GM20000 (cell line): ENCODE data around the gene TLL2.

Experiments used
- DNase-seq: peaks from one replicate; pipeline ENCODE4 v3.0.0; 2012; ENCODE audit warnings: low spot score
- CTCF ChIP-seq: IDR thresholded peaks from 2 replicates; pipeline ENCODE4 v1.5.1; 2012; ENCODE audit warnings: mild to moderate bottlenecking, control low read depth; ENCODE audit errors: extremely low read depth, missing control alignments

Gene TLL2

DNA sequence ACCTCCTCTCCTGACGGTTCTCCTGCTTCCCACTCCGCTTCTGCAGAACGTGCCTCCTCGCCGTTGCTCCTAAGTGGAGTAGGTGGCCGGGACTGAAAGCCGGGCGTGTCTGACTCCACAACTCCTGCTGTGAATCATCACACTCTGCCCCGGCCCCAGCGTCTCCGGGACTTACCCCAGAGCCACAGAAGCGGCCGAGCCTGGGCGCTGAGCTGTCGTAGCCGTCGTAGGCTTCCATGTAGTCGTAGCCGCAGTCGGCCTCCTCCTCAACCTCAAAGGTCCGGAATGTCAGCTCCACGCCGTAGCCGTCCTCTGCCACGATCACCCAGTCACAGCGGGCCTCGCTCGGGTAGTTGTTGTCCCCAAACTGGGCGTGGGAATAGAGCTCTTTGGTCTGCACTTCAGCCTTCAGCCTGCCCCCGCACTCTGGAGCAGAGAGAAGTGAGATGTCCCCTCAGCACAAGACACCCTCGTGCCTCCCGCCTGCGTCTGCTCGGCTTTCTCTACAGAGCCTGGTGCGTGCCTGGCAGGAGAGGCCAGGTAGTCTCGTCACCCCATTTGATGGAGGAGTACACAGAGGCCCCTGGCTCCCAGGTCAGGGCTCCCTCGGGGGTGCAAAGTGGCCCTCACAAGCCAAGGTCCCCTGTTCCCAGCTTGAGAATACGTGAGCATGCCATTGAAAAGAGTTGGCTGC, 143.7 kb downstream of the TLL2 start:
- no peak for TF ChIP-seq CTCF
- no peak for DNase-seq

DNA sequence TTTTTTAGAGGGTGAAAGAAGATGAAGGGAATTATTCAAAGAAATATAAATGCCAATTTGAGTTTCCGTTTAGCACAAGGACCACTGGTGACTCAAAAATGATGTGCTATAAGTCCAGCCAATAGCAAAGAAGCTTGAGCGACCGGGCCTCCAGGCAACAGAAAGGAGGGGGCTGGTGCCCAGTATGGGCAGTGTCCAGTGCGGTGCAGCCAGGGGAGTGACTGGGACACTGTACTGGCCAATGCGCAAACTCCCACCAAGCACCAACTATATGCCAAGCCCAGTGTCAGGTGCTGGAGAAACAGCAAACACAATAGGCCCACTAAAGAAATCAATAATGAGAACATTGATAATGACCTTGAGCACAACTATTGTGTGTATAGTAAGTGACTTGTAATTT, 144.8 kb downstream of the TLL2 start:
- no peak for DNase-seq

DNA sequence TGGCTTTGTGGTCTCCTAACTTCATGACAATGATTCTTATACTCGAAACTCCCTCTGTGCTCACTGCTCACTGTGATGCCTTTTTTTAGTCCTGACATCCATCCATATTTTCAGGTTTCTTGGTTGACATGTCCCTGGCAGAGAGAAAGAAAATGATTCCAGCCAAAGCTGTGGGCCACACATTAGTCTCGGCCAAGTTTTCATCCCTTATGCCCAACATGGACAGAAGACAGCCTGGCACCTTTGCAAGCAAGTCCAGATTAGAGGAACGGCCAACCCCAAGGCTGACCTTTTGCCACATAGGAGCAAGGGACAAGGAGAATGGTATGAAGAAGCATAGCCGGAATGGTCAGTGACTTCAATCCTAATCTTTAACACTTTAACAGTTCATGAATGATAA, 146.3 kb downstream of the TLL2 start:
- TF ChIP-seq CTCF, result no peak
- DNase-seq, result no peak

More for the DNA sequence above, 144.8 kb downstream of the TLL2 start:
- no peak for TF ChIP-seq CTCF

DNA sequence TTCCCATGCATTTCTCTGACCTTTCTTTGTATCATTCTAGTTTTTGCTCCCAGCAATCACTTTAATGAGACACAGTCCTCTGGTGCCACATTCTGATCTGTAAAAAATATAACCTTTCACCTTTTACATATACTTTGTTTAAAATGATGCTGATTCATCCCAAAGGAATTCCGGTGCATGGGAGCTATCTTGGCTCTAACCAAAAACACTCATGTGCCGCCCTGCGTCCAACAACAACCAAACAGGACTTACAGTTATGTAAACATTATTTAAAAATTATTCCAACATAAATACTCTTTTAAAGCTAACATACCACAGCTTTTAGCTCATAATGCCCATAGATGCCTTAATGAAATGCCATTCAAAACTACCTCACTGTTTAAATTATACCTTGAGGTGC, 147.2 kb downstream of the TLL2 start:
- no peak for TF ChIP-seq CTCF
- no peak for DNase-seq

DNA sequence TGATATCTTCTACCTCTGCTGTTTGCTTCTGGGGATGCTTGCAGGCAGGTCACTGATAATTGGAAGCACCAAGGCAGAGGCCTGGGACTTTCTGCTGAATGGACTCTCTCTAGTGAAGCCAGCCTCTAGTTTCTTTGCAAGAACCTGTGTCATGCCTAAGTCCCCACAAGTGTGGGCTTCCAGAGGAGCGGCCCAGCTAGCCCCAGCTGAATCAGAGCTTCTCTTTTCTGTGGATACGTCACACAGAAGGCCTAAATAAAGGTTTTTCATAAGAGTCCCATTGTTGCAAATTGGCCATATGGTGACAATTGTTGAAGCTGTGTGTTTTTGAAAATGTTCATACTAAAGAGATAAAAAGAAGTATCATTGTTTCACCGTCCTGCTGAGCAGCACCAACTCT, 148.2 kb downstream of the TLL2 start:
- no peak for TF ChIP-seq CTCF
- no peak for DNase-seq

DNA sequence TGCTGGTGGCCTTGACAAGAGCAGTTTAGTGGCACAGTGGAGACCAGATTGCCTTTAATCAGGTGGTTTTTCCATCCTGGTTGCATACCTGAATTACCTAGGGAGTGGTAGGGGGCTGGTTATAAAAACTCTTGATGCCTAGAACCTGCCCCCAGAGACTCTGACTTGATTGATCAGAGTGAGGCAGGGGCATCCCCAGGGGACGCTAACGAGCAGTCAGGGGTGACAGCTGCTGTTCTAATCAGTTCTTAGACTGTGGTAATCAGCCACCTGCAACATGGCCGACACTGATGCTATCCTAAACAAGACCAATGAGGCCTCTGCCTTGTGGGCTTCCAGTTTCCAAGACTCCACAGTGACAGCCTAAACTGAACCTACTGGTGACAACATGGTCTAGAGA, 153.0 kb downstream of the TLL2 start:
- no peak for TF ChIP-seq CTCF

DNA sequence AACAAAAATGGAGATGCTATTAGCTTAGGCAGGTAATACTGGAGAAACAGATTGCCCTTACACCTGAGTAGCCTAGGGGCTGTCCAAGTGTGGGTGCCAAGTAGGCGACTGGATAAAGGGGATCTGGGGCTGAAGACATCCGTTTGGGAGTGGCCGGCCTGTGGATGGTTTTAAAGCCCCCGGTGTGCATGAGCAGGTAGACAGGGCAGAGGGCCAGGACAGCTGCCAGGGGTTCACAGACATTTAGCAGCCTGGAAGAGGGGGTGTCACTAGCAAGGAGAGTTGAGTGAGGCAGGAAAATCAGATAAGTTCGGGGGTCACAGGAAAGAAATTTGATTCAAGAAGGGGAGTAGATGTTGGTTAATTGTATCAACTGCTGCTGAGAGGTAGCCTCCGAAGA, 153.4 kb downstream of the TLL2 start:
- TF ChIP-seq CTCF, result no peak
- no peak for DNase-seq

More for the DNA sequence above, 153.0 kb downstream of the TLL2 start:
- no peak for DNase-seq
